Transverse colon (tissue), 4 donors: ENCODE data around the gene PSMC6.

Experiments
- EP300 ChIP-seq: sonication (generic); formaldehyde crosslinking; IDR thresholded peaks from one replicate; pipeline ENCODE4 v1.6.1; 2017; ENCODE audit warnings: antibody characterized with exemption, low read depth
- POLR2A ChIP-seq: fragments of 450-650 bp; IDR thresholded peaks from one replicate; pipeline ENCODE4 v1.6.1; 2016; ENCODE audit warnings: antibody characterized with exemption, mild to moderate bottlenecking, moderate library complexity
- POLR2AphosphoS5 ChIP-seq, 3 donors: sonication (generic); formaldehyde crosslinking; IDR thresholded peaks; one replicate each; pipeline ENCODE4 v1.6.1; 2016; ENCODE audit warnings: antibody characterized with exemption in 3 of 3
- TF ChIP-seq, protein P1 (sequence below), 5 experiments: fragments of 200-600 bp in 3 of 5; fragments of 450-650 bp in 2 of 5; sonication (generic) in 3 of 5; IDR thresholded peaks; 1 replicate in 2 of 5; 2 replicates in 3 of 5; pipeline ENCODE4 v1.5.1; 2016 to 2017; ENCODE audit warnings: antibody characterized with exemption in 5 of 5, inconsistent platforms in 3 of 5, mild to moderate bottlenecking in 2 of 5, moderate library complexity in 1 of 5

DNA sequence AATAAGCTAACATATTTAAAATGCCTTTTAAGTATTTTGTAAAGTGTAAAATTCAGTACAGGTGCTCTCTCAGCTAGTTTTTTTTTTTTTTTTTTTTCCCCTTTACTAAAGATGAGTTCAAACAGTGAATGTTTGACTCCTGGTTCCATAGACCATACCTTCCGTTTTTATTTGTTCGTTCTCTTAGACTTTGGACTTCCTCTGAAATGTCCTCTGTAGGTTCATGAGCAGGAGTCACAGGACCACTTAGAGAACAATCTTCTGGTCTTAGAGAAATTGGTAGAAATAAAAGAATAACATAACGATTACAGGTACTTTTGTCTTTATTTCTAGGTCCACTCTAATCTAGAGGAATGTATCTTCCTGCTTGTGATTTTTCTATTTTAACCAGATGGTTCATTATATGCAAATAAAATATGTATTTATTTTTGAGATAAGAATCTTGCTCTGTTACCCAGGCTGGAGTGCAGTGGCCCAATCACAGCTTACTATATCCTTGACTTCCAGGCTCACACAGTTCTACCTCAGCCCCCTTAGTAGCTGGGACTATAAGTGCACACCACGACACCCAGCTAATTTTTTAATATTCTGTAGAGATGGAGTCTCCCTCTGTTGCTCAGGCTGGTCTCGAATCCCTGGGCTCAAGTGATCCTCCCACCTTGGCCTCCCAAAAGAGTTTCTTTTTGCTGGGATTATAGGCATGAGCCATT, 48.8 kb downstream of the PSMC6 start:
- no peak for TF ChIP-seq EP300
- no peak for TF ChIP-seq POLR2AphosphoS5 (IDR thresholded peaks at IDR 0.05)
- no peak for TF ChIP-seq POLR2A
- TF ChIP-seq, protein P1, sequence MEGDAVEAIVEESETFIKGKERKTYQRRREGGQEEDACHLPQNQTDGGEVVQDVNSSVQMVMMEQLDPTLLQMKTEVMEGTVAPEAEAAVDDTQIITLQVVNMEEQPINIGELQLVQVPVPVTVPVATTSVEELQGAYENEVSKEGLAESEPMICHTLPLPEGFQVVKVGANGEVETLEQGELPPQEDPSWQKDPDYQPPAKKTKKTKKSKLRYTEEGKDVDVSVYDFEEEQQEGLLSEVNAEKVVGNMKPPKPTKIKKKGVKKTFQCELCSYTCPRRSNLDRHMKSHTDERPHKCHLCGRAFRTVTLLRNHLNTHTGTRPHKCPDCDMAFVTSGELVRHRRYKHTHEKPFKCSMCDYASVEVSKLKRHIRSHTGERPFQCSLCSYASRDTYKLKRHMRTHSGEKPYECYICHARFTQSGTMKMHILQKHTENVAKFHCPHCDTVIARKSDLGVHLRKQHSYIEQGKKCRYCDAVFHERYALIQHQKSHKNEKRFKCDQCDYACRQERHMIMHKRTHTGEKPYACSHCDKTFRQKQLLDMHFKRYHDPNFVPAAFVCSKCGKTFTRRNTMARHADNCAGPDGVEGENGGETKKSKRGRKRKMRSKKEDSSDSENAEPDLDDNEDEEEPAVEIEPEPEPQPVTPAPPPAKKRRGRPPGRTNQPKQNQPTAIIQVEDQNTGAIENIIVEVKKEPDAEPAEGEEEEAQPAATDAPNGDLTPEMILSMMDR (IDR thresholded peaks at IDR 0.05), result no peak
